ENCODE measurements around the gene MED8. TPM values are rescaled to one million over a fixed set of nuclear protein-coding genes. Genes with fewer than 3 reads are reported as not detected.

Gene MED8
- total and polyA plus RNA-seq, 10 of the 15 experiments (the other 5 are each of a cell fraction or from before 2014, with no cell fraction given), result 20.2 to 61.7 (median 39.5) TPM

DNA sequence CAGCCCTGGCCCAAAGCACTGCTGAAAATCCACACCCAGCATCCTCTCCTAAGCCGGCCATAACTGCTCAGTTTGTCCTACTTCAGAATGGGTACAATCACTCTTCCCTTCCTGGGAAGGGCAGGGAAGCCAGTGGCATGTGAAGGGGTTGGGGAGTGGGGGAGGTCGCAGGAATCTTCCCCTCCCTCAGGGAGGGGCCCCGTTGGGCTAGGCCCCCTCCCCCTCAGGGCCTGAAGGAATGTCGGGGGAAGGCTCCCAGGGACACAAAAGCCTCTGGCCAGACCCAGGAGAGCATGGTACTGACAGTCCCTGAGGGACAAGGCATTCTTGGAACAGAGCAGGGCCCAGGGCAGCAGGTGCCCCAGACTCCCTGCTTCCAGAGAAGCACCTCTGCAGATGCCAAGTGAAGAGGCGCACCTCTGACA is 23.0 kb downstream of the MED8 start (continued):
- TF ChIP-seq SKIL (IDR thresholded peaks at IDR 0.05; ENCODE audit: low read depth, poor library complexity, severe bottlenecking) (no peak), MXI1 (IDR thresholded peaks at IDR 0.05; ENCODE audit: low read depth, low read length) (no peak), RELB (IDR thresholded peaks at IDR 0.05; ENCODE audit: low read depth) (no peak), ESRRA (IDR thresholded peaks at IDR 0.05; ENCODE audit: low read length) (no peak), CBX5 (IDR thresholded peaks at IDR 0.05; ENCODE audit: low read depth) (no peak), MEF2B (IDR thresholded peaks at IDR 0.05; ENCODE audit: partially characterized antibody, poor library complexity, severe bottlenecking) (no peak)

GRCh38 chr1:43366179-43366578 is 23.4 kb downstream of the MED8 start:
- SMC1A ChIA-PET (ENCODE audit: uncharacterized antibody, unreplicated experiment), result interaction anchor here (1.0 to 5.0 kb wide), 2 partner anchors 9 to 127 kb away, joined by 3 to 24 read pairs; no protein-coding TSS in a partner anchor
- FAIRE-seq, result no peak
- POLR2A ChIA-PET, result interaction anchor here (0.6 to 0.7 kb wide), 2 partner anchors 25 to 949 kb away, joined by 3 to 5 read pairs; no protein-coding TSS in a partner anchor
- WGBS (ENCODE audit: insufficient coverage, insufficient replicate concordance, low lambda C conversion rate, missing lambda C conversion rate), result 5% methylated on average over 11 of the region's 11 CpGs
- Histone ChIP-seq H2AFZ (ENCODE audit: control insufficient read depth, low read depth, low read length) (no peak overlapping the region), H3K27ac (ENCODE audit: control insufficient read depth, insufficient read depth) (peak overlapping the region; percentile 95), H3K4me2 (ENCODE audit: control insufficient read depth, insufficient read depth) (peak overlapping the region; percentile 94), H3K4me3 (peak overlapping the region; percentile 100), H3K36me3 (ENCODE audit: control insufficient read depth in 2 of 2, insufficient read depth in 2 of 2, low read length in 1 of 2) (peaks cover 10 to 21% of the 10 kb centered on the region in 2 experiments), H4K20me1 (ENCODE audit: control insufficient read depth, insufficient read depth) (no peaks in the 10 kb centered on the region), H3K9me3 (replicated peaks; ENCODE audit: control insufficient read depth, insufficient read depth, low read length) (no peaks in the 10 kb centered on the region), H3K4me1 (ENCODE audit: control insufficient read depth, insufficient read depth, low read length) (peaks cover 8% of the 10 kb centered on the region), H3K27me3 (replicated peaks in 1 of 2; ENCODE audit: control insufficient read depth in 2 of 2, insufficient read depth in 2 of 2, low read length in 1 of 2) (no peaks in the 10 kb centered on the region), H3K9ac (ENCODE audit: control insufficient read depth, insufficient read depth, low read length) (peak overlapping the region; percentile 96), H3K79me2 (ENCODE audit: control insufficient read depth, insufficient read depth, low read length) (peaks cover 43% of the 10 kb centered on the region)
- TF ChIP-seq MTA2 (IDR thresholded peaks at IDR 0.05; ENCODE audit: low read depth), result no peak
- TF ChIP-seq BCL11A (IDR thresholded peaks at IDR 0.05; ENCODE audit: low read depth, low read length), result no peak
- TF ChIP-seq, protein P1, sequence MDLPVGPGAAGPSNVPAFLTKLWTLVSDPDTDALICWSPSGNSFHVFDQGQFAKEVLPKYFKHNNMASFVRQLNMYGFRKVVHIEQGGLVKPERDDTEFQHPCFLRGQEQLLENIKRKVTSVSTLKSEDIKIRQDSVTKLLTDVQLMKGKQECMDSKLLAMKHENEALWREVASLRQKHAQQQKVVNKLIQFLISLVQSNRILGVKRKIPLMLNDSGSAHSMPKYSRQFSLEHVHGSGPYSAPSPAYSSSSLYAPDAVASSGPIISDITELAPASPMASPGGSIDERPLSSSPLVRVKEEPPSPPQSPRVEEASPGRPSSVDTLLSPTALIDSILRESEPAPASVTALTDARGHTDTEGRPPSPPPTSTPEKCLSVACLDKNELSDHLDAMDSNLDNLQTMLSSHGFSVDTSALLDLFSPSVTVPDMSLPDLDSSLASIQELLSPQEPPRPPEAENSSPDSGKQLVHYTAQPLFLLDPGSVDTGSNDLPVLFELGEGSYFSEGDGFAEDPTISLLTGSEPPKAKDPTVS (IDR thresholded peaks at IDR 0.05; ENCODE audit: low read depth, low read length), result no peak
- TF ChIP-seq NR2F1 (conservative IDR thresholded peaks at IDR 0.05), result 0 out of 2 replicates have a peak, but pooled peaks have one; percentile 16
- BruUV-seq (replicated peaks), result no TSS peak
- intact Hi-C loops (cut with micrococcal nuclease; ENCODE audit: unreplicated experiment), result loop anchor here (5.0 kb wide), 1 partner anchor 69 kb away; no protein-coding TSS in a partner anchor
- CTCF ChIA-PET, result interaction anchor here (0.8 to 1.2 kb wide), 2 partner anchors 13 to 128 kb away, joined by 3 read pairs; no protein-coding TSS in a partner anchor
- RAD21 ChIA-PET (ENCODE audit: unreplicated experiment), result interaction anchor here (1.0 to 3.0 kb wide), 3 partner anchors 8 to 127 kb away, joined by 3 to 15 read pairs (median 4); partner anchors contain the start of gene CDC20
- peak; percentile 10; the same call in 2 of the 3 replicates for ATAC-seq
- DNase-seq (ENCODE audit: low read depth, low spot score), result no peak
- in situ Hi-C loops (cut with MboI), result no loop called here
